NCI-H2171 (cell line): ENCODE measurements around the gene TULP4.
A peak's percentile ranks its signal among the peaks of the same experiment; 100 is the strongest.

Experiments
- DNase-seq: peaks from one replicate; lab custom pipeline; 2025; lab: John Stamatoyannopoulos, UW

Gene TULP4

GRCh38 chr6:158419339-158419909 lies 107.2 kb downstream of the TULP4 start:
- DNase-seq, result no peak

- no peak for DNase-seq
These were observed 109.1 kb downstream of the TULP4 start for GRCh38 chr6:158421381-158421780.

- no peak for DNase-seq
These were observed 110.5 kb downstream of the TULP4 start for GRCh38 chr6:158422629-158423238.

- DNase-seq, result no peak
These were observed 118.8 kb downstream of the TULP4 start for GRCh38 chr6:158431036-158431435.

- no peak for DNase-seq
These were observed 119.3 kb downstream of the TULP4 start for GRCh38 chr6:158431560-158431959.

GRCh38 chr6:158437571-158437970 lies 125.3 kb downstream of the TULP4 start:
- no peak for DNase-seq

- DNase-seq, result no peak
These were observed 126.0 kb downstream of the TULP4 start for GRCh38 chr6:158438226-158438625.

- no peak for DNase-seq
These were observed 127.0 kb downstream of the TULP4 start for GRCh38 chr6:158439255-158439654.

GRCh38 chr6:158441716-158442215 lies 129.5 kb downstream of the TULP4 start:
- DNase-seq, result no peak

- DNase-seq, result no peak
These were observed 130.0 kb downstream of the TULP4 start for GRCh38 chr6:158442306-158442705.

GRCh38 chr6:158445426-158446085 lies 133.3 kb downstream of the TULP4 start:
- no peak for DNase-seq

GRCh38 chr6:158448856-158449255 lies 136.6 kb downstream of the TULP4 start:
- DNase-seq, result no peak

GRCh38 chr6:158452191-158452590 lies 139.9 kb downstream of the TULP4 start:
- DNase-seq, result no peak

- no peak for DNase-seq
These were observed 144.9 kb downstream of the TULP4 start for GRCh38 chr6:158457131-158457530.

- DNase-seq, result peak; percentile 69
These were observed 145.5 kb downstream of the TULP4 start for GRCh38 chr6:158457616-158458278.

GRCh38 chr6:158459726-158460125 lies 147.5 kb downstream of the TULP4 start:
- no peak for DNase-seq

- DNase-seq, result no peak
These were observed 148.4 kb downstream of the TULP4 start for GRCh38 chr6:158460602-158461169.

- no peak for DNase-seq
These were observed 149.7 kb downstream of the TULP4 start for GRCh38 chr6:158461954-158462353.

- DNase-seq, result no peak
These were observed 152.2 kb downstream of the TULP4 start for GRCh38 chr6:158464483-158464882.

GRCh38 chr6:158465257-158465656 lies 153.0 kb downstream of the TULP4 start:
- DNase-seq, result no peak

- no peak for DNase-seq
These were observed 153.5 kb downstream of the TULP4 start for GRCh38 chr6:158465747-158466146.

- DNase-seq, result peak; percentile 4
These were observed 155.7 kb downstream of the TULP4 start for GRCh38 chr6:158467923-158468322.
